Central memory CD4-positive, alpha-beta T cell (primary cell): Measurements from ENCODE around the gene NETO2.
"Not testable (repeated sequence)": the region's sequence is repeated elsewhere in the genome, so short reads cannot be mapped to it uniquely, and the experiment has no call there.

ENCODE experiments used
- DNase-seq: peaks from one replicate; pipeline ENCODE4 v3.0.0; 2022

Gene NETO2

DNA sequence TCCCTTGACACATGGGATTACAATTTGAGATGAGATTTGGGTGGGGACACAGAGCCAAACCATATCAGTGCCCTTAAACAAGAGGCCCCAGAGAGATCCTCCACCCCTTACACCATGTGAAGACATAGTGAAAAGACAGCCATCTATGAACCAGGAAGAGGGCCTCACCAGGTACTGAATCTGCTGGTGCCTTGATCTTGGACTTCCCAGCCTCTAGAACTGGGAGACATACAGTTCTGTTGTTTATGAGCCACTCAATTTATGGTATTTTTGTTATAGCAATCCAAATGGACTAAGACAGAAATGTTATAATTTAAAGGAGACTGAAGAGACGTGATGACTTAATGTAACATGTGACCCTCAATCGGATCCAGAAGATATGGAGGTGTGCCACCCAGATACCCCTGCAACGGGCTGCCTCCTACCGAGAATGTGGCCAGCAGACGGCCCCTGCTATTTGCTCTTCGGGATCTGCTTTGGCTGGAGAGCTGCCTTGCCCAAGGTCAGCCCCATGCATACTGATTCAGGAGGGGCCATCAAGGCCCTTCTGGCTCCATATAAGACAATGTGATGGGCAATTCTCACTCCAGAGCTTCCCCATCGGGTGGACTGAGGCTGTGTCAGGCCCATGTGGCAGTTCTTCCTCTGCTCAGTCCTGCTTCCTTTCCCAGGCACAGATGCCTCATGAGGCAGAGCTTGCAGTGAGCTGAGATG, 80.6 kb downstream of the NETO2 start:
- no peak for DNase-seq

GRCh38 chr16:47061204-47061603, 82.5 kb downstream of the NETO2 start:
- no peak for DNase-seq

DNA sequence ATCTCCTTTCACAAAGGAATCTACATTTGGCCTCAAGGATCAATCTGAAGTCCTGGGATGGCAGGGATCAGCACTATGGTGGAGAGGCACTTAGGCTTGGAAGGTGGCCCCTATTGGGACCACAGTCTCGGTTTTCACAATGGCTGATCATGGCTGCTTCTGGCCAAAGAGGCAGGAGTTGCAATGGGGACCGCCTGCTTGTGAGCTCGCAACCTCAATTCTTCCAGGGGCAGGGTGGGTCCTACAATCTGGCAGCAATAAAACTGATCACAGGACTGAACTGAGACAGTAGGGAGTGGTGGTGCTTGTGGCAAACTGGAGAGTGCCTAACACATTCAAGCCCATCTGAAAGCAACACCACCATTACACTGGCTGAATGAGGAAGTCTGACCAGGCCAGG, 83.1 kb downstream of the NETO2 start:
- DNase-seq, result no peak

DNA sequence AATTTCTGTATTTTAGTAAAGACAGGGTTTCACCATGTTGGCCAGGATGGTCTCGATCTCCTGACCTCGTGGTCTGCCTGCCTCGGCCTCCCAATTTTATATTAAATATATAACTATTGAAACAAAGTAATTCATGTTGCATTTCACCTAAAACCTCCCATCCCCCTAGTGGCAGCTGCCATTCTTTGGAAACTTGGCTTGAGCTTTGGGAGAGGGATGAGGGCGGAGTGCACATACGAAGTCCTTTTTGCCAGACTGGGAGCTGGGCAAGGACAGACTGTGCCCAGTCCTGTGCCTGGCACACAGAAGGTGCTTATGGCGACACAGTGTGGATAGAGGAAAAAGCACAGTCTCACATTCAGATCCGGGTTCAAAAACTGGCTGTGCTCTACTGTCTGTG, 83.8 kb downstream of the NETO2 start:
- DNase-seq, result no peak

DNA sequence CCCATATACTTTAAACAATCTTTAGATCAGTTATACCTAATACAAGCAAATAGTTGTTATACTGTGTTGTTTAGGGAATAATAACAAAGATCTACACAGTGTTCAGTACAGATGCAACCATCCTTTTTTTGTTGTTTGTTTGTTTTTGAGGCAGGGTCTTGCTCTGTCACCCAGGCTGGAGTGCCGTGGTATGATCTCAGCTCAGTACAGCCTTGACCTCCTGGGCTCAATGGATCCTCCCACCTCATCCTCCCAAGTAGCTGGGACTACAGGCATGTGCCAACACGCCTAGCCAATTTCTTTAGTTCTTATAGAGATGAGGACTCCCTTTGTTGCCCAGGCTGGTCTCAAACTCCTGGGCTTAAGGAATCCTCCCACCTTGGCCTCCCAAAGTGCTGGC, 84.6 kb downstream of the NETO2 start:
- not testable (repeated sequence) for DNase-seq

- DNase-seq, result no peak
Measured at GRCh38 chr16:47058295-47059086, 85.3 kb downstream of the NETO2 start.

DNA sequence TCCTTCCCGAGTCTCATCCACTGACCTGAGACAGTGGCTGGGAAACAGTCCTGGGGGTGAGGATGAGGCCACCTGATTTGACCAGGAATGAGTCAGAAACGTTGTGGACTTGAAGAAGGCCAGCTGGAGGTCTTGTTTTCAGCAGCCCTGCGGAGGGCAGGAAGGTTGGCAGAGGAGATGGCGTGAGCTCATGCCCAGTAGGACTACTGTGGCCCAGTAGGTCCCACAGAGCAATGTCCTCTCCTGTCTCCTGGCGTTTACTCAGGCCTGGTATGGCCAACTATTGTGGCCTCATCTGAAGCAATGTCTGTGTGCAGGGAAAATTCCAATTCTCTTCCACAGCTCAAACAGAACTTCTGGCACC, 86.1 kb downstream of the NETO2 start:
- DNase-seq, result no peak

DNA sequence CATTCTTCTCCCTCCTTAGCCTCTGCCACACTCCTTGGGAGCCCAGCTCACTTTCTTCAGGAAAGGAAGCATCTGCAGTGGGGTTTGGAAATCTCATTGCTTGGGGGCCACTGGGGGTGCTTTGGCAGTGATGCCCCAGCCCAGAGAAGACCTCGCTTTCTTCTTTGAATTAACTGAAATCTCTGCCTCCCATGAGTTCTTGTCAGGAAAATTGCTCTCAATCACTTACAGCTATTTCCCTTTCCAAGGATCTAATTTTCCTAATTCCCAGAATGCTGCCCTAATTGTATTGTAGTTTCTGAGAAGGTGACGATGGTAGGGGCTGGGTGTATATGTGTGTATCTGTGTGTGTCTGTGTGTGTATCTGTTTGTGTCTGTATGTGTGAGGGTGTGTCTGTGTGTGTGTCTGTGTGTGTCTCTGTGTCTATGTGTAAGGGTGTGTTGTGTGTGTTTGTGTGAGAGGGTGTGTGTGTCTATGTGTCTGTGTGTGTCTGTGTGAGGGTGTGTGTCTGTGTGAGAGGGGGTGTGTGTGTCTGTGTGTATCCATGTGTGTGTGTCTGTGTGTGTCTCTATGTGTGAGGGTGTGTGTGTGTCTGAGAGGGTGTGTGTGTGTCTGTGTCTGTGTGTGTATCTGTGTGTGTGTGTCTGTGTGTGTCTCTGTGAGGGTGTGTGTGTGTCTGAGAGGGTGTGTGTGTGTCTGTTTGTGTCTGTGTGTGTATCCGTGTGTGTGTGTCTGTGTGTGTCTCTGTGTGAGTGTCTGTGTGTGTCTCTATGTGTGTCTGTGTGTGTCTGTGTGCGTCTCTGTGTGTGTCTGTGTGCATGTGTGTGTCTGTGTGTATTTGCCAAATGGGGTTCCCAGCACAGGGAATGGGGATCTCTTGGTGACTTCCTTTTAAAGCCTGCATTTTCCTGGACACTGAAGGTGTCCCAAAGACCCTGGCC, 86.8 kb downstream of the NETO2 start:
- no peak for DNase-seq

DNA sequence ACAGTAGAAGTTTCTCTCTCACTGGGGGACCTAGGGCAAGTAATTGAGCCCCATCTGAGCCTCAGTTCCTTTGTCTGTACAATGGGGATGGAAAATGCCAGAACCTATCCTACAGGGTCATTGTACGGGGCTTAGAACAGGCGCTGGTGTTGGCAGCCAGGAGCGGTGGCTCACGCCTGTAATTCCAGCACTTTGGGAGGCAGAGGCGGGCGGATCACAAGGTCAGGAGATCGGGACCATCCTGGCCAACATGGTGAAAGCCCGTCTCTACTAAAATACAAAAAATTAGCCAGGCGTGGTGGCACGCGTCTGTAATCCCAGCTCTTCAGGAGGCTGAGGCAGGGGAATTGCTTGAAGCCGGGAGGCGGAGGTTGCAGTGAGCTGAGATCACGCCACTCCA, 87.7 kb downstream of the NETO2 start:
- DNase-seq, result not testable (repeated sequence)

- no peak for DNase-seq
Measured at GRCh38 chr16:47055136-47055885, 88.4 kb downstream of the NETO2 start.

DNA sequence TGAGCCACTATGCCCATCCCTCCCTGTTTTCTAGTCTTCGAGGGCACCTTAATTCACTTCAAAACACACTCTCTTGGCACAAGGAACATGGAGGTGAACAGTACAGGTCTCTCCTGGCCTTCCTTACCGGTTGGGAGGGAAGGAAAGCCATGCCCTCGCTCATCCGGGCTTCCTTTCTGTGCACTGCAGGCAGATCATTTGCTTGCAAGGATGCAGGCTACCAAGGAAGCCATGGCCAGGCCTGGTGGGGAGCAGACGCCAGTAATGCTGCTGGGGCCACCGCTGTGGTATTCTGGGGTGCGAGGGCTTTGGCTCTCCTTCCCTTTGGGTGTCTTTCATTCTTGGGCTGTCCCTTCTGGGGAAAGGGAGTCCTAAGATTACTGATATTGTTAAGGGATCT, 89.4 kb downstream of the NETO2 start:
- DNase-seq, result no peak

GRCh38 chr16:47053895-47054294, 89.8 kb downstream of the NETO2 start:
- no peak for DNase-seq

DNA sequence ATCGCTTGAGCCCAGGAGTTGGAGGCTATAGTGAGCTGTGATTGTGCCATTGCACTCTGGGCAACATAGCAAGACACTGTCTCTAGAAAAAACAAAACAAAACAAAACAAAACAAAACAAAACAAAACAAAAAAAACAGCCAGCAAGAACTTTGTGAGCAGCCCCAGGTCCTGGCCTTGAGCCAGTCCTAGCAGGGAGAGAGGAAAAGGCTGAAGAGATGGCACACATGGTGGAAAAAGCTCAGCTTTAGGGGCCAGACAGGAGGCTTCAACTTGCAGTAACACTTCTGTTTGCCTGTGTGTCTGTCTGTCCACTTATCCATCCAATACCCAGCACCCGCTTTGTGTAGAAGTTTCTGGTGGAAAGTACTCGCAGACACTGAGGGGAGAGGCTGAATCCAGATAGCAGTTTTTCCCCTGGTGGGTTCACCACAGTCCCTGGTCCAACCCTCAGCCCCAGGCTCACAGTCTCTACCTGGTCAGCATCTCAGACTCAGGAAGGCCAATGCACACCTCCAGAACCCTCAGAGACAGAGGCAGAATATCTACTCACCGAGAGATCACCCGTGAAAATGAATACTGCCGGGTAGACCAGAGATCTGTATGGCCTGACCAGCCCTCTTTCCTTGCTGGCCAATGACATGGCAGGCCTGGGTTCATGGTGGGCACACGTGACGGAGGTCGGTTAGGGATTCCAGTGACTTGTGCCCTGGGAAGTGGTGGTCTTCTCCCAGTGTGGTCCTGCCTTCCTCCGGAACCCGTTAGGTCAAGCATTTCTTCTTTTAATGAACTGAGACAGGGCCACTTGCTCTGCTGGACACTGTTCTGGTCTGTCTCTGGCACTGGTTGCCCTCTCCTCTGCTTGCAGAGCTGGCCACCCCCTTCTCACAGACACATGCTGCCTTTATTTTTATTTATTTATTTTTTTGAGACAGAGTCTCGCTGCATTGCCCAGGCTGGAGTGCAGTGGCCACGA, 90.8 kb downstream of the NETO2 start:
- no peak for DNase-seq

- no peak for DNase-seq
Measured at GRCh38 chr16:47051031-47051430, 92.7 kb downstream of the NETO2 start.

DNA sequence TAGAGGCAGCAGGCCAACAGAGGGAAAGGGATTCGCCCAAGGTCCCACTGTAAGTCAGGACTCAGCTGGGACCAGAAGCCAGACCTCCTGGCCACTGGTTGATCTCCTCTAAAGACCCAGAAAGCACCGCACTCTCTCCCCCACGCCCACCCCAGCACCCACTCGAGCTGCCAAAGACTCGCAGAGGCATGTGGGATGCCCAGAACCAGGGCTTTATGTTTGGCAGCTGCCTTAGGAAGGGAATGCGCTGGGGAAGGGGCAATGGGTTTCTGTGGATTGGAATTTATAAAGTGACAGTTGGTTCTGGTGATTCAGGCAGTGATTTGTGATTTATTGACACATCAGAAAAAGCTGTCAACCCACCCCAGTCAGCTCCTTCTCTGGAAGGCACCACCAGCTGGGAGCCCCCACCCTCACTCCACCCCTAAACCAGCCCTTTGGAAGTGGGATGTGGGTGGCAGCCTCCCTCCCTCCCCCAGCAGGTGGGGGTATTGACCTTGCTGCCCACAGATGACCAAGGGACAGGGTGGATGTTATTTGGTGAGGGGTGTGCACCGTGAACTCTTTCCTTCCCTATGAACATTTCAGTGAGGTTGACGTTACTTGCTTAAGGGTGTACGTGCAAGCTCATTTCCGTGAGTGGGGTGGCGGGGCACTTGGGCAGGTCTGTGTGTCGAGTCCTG, 93.7 kb downstream of the NETO2 start:
- no peak for DNase-seq

DNA sequence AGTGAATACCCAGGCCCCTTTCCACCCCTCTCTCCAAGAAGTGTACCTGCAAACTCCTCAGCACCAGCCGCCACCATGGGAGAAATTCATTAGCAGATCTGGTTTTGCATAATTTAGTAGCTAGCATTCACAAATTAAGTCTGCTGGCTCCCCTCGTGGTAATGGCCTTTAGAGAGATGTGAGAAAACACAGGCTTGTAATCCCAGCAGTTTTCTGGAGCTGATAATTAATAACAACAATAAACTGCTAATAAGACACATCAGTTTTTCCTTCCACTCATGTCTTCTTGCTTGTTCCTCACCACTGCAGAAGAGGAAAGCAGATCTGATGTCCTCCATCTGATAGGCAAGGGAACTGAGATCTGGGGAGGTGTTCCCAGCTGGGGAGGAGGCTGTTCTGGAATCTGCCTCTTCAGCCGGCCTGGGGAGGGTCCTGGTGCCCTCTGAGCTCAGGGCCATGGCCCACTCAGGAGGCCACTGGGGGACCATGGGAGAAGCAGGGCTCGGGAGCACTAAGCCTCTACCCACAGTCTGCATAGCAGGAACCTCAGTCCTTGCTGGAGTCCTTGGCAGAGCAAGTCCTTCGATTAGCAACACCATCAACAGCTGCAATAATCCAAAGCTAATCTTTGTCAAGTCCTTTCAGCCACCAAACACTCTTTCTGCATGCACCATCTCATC, 96.1 kb downstream of the NETO2 start:
- no peak for DNase-seq

- DNase-seq, result no peak
Measured at GRCh38 chr16:47046726-47047523, 96.8 kb downstream of the NETO2 start.

GRCh38 chr16:47045459-47045858, 98.3 kb downstream of the NETO2 start:
- no peak for DNase-seq

DNA sequence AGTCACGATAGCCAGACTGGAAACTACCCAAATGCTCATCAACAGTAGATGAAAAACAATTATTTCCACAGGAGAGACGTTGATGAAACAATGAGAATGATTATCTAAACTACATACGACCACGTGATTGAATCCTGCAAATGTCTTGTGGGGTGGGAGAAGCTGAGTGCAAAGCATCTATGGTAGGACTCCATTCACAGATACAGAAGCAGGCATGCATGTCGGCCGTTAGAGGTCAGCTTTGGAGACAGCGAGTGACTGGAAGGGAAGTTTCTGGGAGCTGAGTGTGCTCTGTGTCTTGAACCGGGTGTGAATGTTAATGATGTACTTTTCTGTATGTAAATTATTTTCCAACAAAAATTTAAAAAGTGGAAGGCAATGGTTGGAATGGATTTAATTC, 98.7 kb downstream of the NETO2 start:
- DNase-seq, result no peak
